ENCODE measurements around the gene CNOT8.
A peak's percentile ranks its signal among the peaks of the same experiment; 100 is the strongest.

CNOT8 gene

DNA sequence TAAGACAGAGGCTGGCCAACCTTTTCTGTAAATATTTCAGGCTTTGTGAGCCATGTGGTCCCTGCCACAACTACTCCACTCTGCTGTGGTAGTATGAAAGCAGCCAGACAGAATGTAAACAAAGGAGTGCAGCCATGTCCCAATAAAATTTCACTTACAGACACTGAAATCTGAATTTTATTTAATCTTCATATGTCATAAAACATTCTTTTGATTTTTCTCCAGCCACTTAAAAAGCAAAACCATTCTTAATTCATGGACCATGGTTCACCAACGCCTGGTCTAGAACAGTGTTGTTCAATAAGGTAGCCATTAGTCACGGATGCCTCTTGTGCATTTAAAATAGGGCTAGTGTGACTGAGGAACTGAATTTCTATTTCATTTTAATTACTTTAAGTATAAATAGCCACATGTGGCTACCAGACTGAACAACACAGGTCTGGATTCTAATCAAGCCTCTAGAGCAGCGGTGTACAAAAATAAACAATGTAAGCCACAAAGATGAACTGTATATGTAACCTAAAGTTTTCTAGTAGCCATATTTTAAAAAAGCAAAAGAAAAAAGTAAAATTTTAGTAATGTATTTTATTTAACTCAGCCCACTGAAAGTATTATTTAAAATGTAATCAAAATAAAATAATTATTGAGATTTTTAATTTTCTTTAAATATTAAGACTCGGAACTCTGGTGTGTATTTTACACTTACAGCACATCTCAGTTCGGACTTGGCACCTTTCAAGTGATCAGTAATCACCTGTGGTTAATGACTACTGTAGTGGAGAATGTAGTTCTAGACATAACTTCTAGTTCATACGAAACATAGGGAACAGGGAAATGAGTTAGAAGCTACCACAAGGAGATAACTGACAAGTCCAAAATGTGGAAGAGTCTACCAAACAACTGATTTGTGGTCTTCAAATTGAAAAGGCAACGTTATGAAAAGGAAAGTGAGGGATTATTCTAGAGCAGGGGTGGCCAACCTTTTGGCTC, 65.3 kb downstream of the CNOT8 start:
- DNase-seq (ENCODE audit: low read depth), result peak; percentile 56
